Stimulated activated naive CD8-positive, alpha-beta T cell treated with anti-CD3 and anti-CD28 coated beads, Interleukin-15, amount 100 ng/mL, for 72 hours (primary cell): ENCODE measurements around the gene NAA60.
"Not testable (repeated sequence)": the region's sequence is repeated elsewhere in the genome, so short reads cannot be mapped to it uniquely, and the experiment has no call there.

ENCODE experiments used
- ATAC-seq: fragments of 150-1000 bp; cut with Tn5 transposase; 2 replicates; pipeline ENCODE4 v1.10.0; 2021; ENCODE audit warnings: mild to moderate bottlenecking, moderate library complexity
- DNase-seq, 2 donors: peaks; one replicate each; pipeline ENCODE4 v3.0.0; 2021 to 2022
- H3K27ac Mint-ChIP-seq, 2 donors: one replicate each; pipeline ENCODE4 v1.8.0; 2022; ENCODE audit warnings: mild to moderate bottlenecking in 2 of 2, mixed read lengths in 2 of 2, moderate library complexity in 2 of 2
- H3K27me3 Mint-ChIP-seq: one replicate; pipeline ENCODE4 v1.8.0; 2022; ENCODE audit warnings: mixed read lengths
- H3K4me1 Mint-ChIP-seq: one replicate; pipeline ENCODE4 v1.8.0; 2022; ENCODE audit warnings: mild to moderate bottlenecking, mixed read lengths
- H3K4me3 Mint-ChIP-seq, 2 donors: one replicate each; pipeline ENCODE4 v1.8.0; 2022; ENCODE audit warnings: mild to moderate bottlenecking in 2 of 2, mixed read lengths in 2 of 2, moderate library complexity in 1 of 2
- H3K9me3 Mint-ChIP-seq, 2 donors: one replicate each; pipeline ENCODE4 v1.8.0; 2022; ENCODE audit warnings: mixed read lengths in 2 of 2

The NAA60 gene

GRCh38 chr16:3485821-3486505, 42.5 kb downstream of the NAA60 start:
- Mint-ChIP-seq H3K9me3 (no peaks in the 10 kb centered on the region), H3K4me1 (peaks cover 9% of the 10 kb centered on the region), H3K27me3 (no peaks in the 10 kb centered on the region), H3K27ac (peak overlapping the region in 1 of 2 donors; percentile 48), H3K4me3 (no peak overlapping the region)
- DNase-seq: no peak
- ATAC-seq: no peak

GRCh38 chr16:3486506-3487215, 43.2 kb downstream of the NAA60 start:
- Mint-ChIP-seq H3K27ac (no peak overlapping the region), H3K4me1 (peaks cover 7% of the 10 kb centered on the region), H3K9me3 (no peaks in the 10 kb centered on the region), H3K4me3 (no peak overlapping the region), H3K27me3 (no peaks in the 10 kb centered on the region)
- DNase-seq: no peak
- ATAC-seq: no peak

GRCh38 chr16:3487521-3488410, 44.3 kb downstream of the NAA60 start:
- H3K4me1 Mint-ChIP-seq: peaks cover 7% of the 10 kb centered on the region
- no peaks in the 10 kb centered on the region for H3K27me3 Mint-ChIP-seq
- peak; percentile 48 for ATAC-seq
- H3K27ac Mint-ChIP-seq: peak overlapping the region in 1 of 2 donors; percentile 63
- no peak overlapping the region for H3K4me3 Mint-ChIP-seq
- DNase-seq: no peak
- H3K9me3 Mint-ChIP-seq: no peaks in the 10 kb centered on the region

- Mint-ChIP-seq H3K27me3 (no peaks in the 10 kb centered on the region), H3K27ac (no peak overlapping the region)
- no peak for ATAC-seq
These were observed 45.3 kb downstream of the NAA60 start for GRCh38 chr16:3488801-3489200.

GRCh38 chr16:3490911-3491629, 47.6 kb downstream of the NAA60 start:
- ATAC-seq: peak; percentile 32
- Mint-ChIP-seq H3K4me1 (peaks cover 7% of the 10 kb centered on the region), H3K27ac (peak overlapping the region in 1 of 2 donors; percentile 45), H3K27me3 (no peaks in the 10 kb centered on the region), H3K9me3 (no peaks in the 10 kb centered on the region), H3K4me3 (no peak overlapping the region)
- DNase-seq: no peak

More at GRCh38 chr16:3488801-3489200, 45.3 kb downstream of the NAA60 start:
- H3K9me3 Mint-ChIP-seq: no peaks in the 10 kb centered on the region
- no peak for DNase-seq
- no peak overlapping the region for H3K4me3 Mint-ChIP-seq
- H3K4me1 Mint-ChIP-seq: peaks cover 7% of the 10 kb centered on the region

- no peaks in the 10 kb centered on the region for H3K9me3 Mint-ChIP-seq
- DNase-seq: no peak
These were observed 48.9 kb downstream of the NAA60 start for GRCh38 chr16:3492356-3492755.

GRCh38 chr16:3494386-3494973, 51.0 kb downstream of the NAA60 start:
- H3K4me1 Mint-ChIP-seq: peaks cover 14% of the 10 kb centered on the region
- H3K9me3 Mint-ChIP-seq: no peaks in the 10 kb centered on the region
- H3K27me3 Mint-ChIP-seq: no peaks in the 10 kb centered on the region
- no peak overlapping the region for H3K27ac Mint-ChIP-seq
- DNase-seq (no peak), ATAC-seq (peak; percentile 26)
- no peak overlapping the region for H3K4me3 Mint-ChIP-seq

More at GRCh38 chr16:3492356-3492755, 48.9 kb downstream of the NAA60 start:
- H3K27me3 Mint-ChIP-seq: no peaks in the 10 kb centered on the region
- no peak for ATAC-seq
- no peak overlapping the region for H3K4me3 Mint-ChIP-seq
- H3K4me1 Mint-ChIP-seq: peaks cover 7% of the 10 kb centered on the region
- H3K27ac Mint-ChIP-seq: no peak overlapping the region

GRCh38 chr16:3495176-3495575, 51.7 kb downstream of the NAA60 start, which contains the start of gene C16orf90:
TSS of gene C16orf90 (minus strand) at chr16:3495489. CDS start at chr16:3495421, 68 bp downstream.
- Mint-ChIP-seq H3K9me3 (no peaks in the 10 kb centered on the region), H3K4me1 (peaks cover 21% of the 10 kb centered on the region), H3K27me3 (no peaks in the 10 kb centered on the region), H3K27ac (peak within 1 kb of the TSS in 1 of 2 donors; percentile 27), H3K4me3 (no peak within 1 kb of the TSS)
- ATAC-seq (no peak), DNase-seq (no peak)

GRCh38 chr16:3496386-3496785, 52.9 kb downstream of the NAA60 start:
- Mint-ChIP-seq H3K27ac (no peak overlapping the region), H3K4me3 (no peak overlapping the region), H3K4me1 (peaks cover 27% of the 10 kb centered on the region), H3K9me3 (no peaks in the 10 kb centered on the region), H3K27me3 (no peaks in the 10 kb centered on the region)
- DNase-seq: no peak
- ATAC-seq: no peak

GRCh38 chr16:3497771-3498170, 54.3 kb downstream of the NAA60 start:
- DNase-seq (no peak), ATAC-seq (no peak)
- H3K4me3 Mint-ChIP-seq: no peak overlapping the region
- no peaks in the 10 kb centered on the region for H3K27me3 Mint-ChIP-seq
- H3K9me3 Mint-ChIP-seq: no peaks in the 10 kb centered on the region
- no peak overlapping the region for H3K27ac Mint-ChIP-seq
- peaks cover 40% of the 10 kb centered on the region for H3K4me1 Mint-ChIP-seq

GRCh38 chr16:3498988-3499387, 55.5 kb downstream of the NAA60 start:
- Mint-ChIP-seq H3K9me3 (no peaks in the 10 kb centered on the region), H3K4me1 (peaks cover 52% of the 10 kb centered on the region), H3K4me3 (no peak overlapping the region), H3K27me3 (no peaks in the 10 kb centered on the region), H3K27ac (no peak overlapping the region)
- ATAC-seq (no peak), DNase-seq (no peak)

- Mint-ChIP-seq H3K4me1 (peaks cover 76% of the 10 kb centered on the region), H3K27ac (peak overlapping the region; percentile 74 to 96), H3K4me3 (peak overlapping the region; percentile 98)
- H3K27me3 Mint-ChIP-seq, H3K9me3 Mint-ChIP-seq, DNase-seq, ATAC-seq: not testable (repeated sequence)
These were observed 57.9 kb downstream of the NAA60 start for GRCh38 chr16:3501412-3501761.

GRCh38 chr16:3501783-3502400, 58.4 kb downstream of the NAA60 start:
- no peak for ATAC-seq
- no peak for DNase-seq
- peak overlapping the region; percentile 85 to 96 for H3K27ac Mint-ChIP-seq
- H3K27me3 Mint-ChIP-seq: no peaks in the 10 kb centered on the region
- H3K4me1 Mint-ChIP-seq: peaks cover 77% of the 10 kb centered on the region
- no peaks in the 10 kb centered on the region for H3K9me3 Mint-ChIP-seq
- peak overlapping the region; percentile 98 for H3K4me3 Mint-ChIP-seq

GRCh38 chr16:3503523-3503922, 60.0 kb downstream of the NAA60 start:
- H3K27me3 Mint-ChIP-seq: no peaks in the 10 kb centered on the region
- peak overlapping the region; percentile 93 to 94 for H3K27ac Mint-ChIP-seq
- H3K4me1 Mint-ChIP-seq: peaks cover 83% of the 10 kb centered on the region
- peak; percentile 72 for ATAC-seq
- H3K9me3 Mint-ChIP-seq: no peaks in the 10 kb centered on the region
- DNase-seq: peak; percentile 42 to 71
- H3K4me3 Mint-ChIP-seq: peak overlapping the region; percentile 85 to 98
